GM23338 (cell line): Measurements from ENCODE around the gene TEX26. TPM values are rescaled to one million over a fixed set of nuclear protein-coding genes. Genes with fewer than 3 reads are reported as not detected.

ENCODE experiments used
- ATAC-seq: fragments of 200-7000 bp; cut with Tn5 transposase; 3 replicates; pipeline ENCODE4 v1.9.1; 2020
- DNase-seq: peaks from one replicate; pipeline ENCODE4 v3.0.0-alpha.2; 2015; ENCODE audit warnings: low spot score
- H2AFZ ChIP-seq: fragments of 200-600 bp; sonication (generic); 2 replicates; pipeline ENCODE4 v1.8.0; 2016; ENCODE audit warnings: antibody characterized with exemption, mild to moderate bottlenecking, moderate library complexity
- H3F3A ChIP-seq: fragments of 200-600 bp; sonication (generic); replicated peaks from 2 replicates; pipeline ENCODE4 v1.8.0; 2017; ENCODE audit warnings: antibody characterized with exemption, mixed run types, low read depth
- H3K27ac ChIP-seq: fragments of 200-600 bp; sonication (generic); 2 replicates; pipeline ENCODE4 v1.6.1; 2016; ENCODE audit warnings: low read depth
- H3K27me3 ChIP-seq: fragments of 200-600 bp; sonication (generic); 2 replicates; pipeline ENCODE4 v1.8.0; 2016; ENCODE audit warnings: mild to moderate bottlenecking, mixed run types, moderate library complexity; ENCODE audit not compliant: insufficient read depth
- H3K36me3 ChIP-seq: fragments of 200-600 bp; sonication (generic); 2 replicates; pipeline ENCODE4 v1.8.0; 2016; ENCODE audit warnings: mild to moderate bottlenecking; ENCODE audit not compliant: insufficient read depth
- H3K4me1 ChIP-seq: fragments of 200-600 bp; sonication (generic); 2 replicates; pipeline ENCODE4 v1.8.0; 2016; ENCODE audit warnings: mild to moderate bottlenecking, moderate library complexity; ENCODE audit not compliant: insufficient read depth
- H3K4me2 ChIP-seq: fragments of 200-600 bp; sonication (generic); 2 replicates; pipeline ENCODE4 v1.7.1; 2017; ENCODE audit warnings: mixed run types
- H3K4me3 ChIP-seq: fragments of 200-600 bp; sonication (generic); 2 replicates; pipeline ENCODE4 v1.6.1; 2016; ENCODE audit warnings: mixed run types
- H3K79me2 ChIP-seq: fragments of 200-600 bp; sonication (generic); replicated peaks from 2 replicates; pipeline ENCODE4 v1.8.0; 2017; ENCODE audit warnings: mild to moderate bottlenecking; ENCODE audit not compliant: insufficient read depth
- H3K9me2 ChIP-seq: fragments of 200-600 bp; sonication (generic); 2 replicates; pipeline ENCODE4 v1.8.0; 2017; ENCODE audit not compliant: insufficient read depth
- H4K20me1 ChIP-seq: fragments of 200-600 bp; sonication (generic); replicated peaks from 2 replicates; pipeline ENCODE4 v1.8.0; 2017; ENCODE audit warnings: mild to moderate bottlenecking; ENCODE audit not compliant: insufficient read depth
- H3K27ac Mint-ChIP-seq: 2 replicates; pipeline ENCODE4 v1.8.0; 2020; ENCODE audit warnings: inconsistent platforms, mild to moderate bottlenecking, moderate library complexity, mixed read lengths
- H3K27me3 Mint-ChIP-seq: 3 replicates; pipeline ENCODE4 v1.8.0; 2022; ENCODE audit warnings: low read depth, mild to moderate bottlenecking, moderate library complexity, mixed read lengths, inconsistent platforms; ENCODE audit not compliant: insufficient read depth, poor library complexity
- H3K36me3 Mint-ChIP-seq: 3 replicates; pipeline ENCODE4 v1.8.0; 2021; ENCODE audit warnings: low read depth, mild to moderate bottlenecking, inconsistent platforms, moderate library complexity, mixed read lengths
- H3K4me1 Mint-ChIP-seq: 3 replicates; pipeline ENCODE4 v1.8.0; 2020; ENCODE audit warnings: mild to moderate bottlenecking, inconsistent platforms, mixed read lengths
- H3K4me3 Mint-ChIP-seq: 3 replicates; pipeline ENCODE4 v1.8.0; 2021; ENCODE audit warnings: moderate library complexity, mild to moderate bottlenecking, inconsistent platforms, mixed read lengths
- H3K9me3 Mint-ChIP-seq: 3 replicates; pipeline ENCODE4 v1.8.0; 2020; ENCODE audit warnings: moderate library complexity, mild to moderate bottlenecking, inconsistent platforms, mixed read lengths
- CREB1 ChIP-seq: fragments of 250-450 bp; sonication (Bioruptor Pico); IDR thresholded peaks from 2 replicates; pipeline ENCODE4 v1.5.0; 2020; ENCODE audit warnings: low read depth, mild to moderate bottlenecking, moderate library complexity
- CTCF ChIP-seq, 2 experiments: fragments of 200-600 bp in 1 of 2; sonication (generic) in 1 of 2; conservative IDR thresholded peaks; 2 replicates each; pipeline versions ENCODE4 v1.5.1 to v1.6.1; 2016 to 2017; ENCODE audit warnings: antibody characterized with exemption in 2 of 2, low read depth in 2 of 2, mild to moderate bottlenecking in 2 of 2, moderate library complexity in 1 of 2
- EZH2phosphoT487 ChIP-seq: fragments of 200-600 bp; sonication (generic); IDR thresholded peaks from one replicate; pipeline ENCODE4 v1.8.1; 2018; ENCODE audit warnings: antibody characterized with exemption; ENCODE audit not compliant: unreplicated experiment
- NANOG ChIP-seq: IDR thresholded peaks from 2 replicates; pipeline ENCODE4 v1.6.1; 2016; ENCODE audit warnings: antibody characterized with exemption, borderline replicate concordance
- POLR2AphosphoS5 ChIP-seq: IDR thresholded peaks from 2 replicates; pipeline ENCODE4 v1.6.1; 2016; ENCODE audit warnings: antibody characterized with exemption, low read depth
- STAT1 ChIP-seq: IDR thresholded peaks from one replicate; pipeline ENCODE4 v1.6.1; 2016; ENCODE audit warnings: antibody characterized with exemption; ENCODE audit not compliant: unreplicated experiment
- ZNF114 ChIP-seq: fragments of 250-450 bp; sonication (Bioruptor Pico); IDR thresholded peaks from 2 replicates; pipeline ENCODE4 v1.5.0; 2020; ENCODE audit warnings: mild to moderate bottlenecking, moderate library complexity
- ZNF331 ChIP-seq: fragments of 250-450 bp; sonication (Bioruptor Pico); IDR thresholded peaks from 2 replicates; pipeline ENCODE4 v1.5.0; 2020; ENCODE audit warnings: low read depth, mild to moderate bottlenecking, moderate library complexity
- ZNF462 ChIP-seq: fragments of 250-450 bp; sonication (Bioruptor Pico); IDR thresholded peaks from 2 replicates; pipeline ENCODE4 v1.5.0; 2020; ENCODE audit warnings: mild to moderate bottlenecking, moderate library complexity
- polyA plus RNA-seq: library from polyadenylated mRNA; unstranded; fragments of >200 nt; fragmentation: Nextera tagmentation; extraction: Ambion mirVana; gene quantifications from 2 replicates; pipeline ENCODE4 v1.2.1, GENCODE V29; 2016
- total RNA-seq: library from RNA; depleted of rRNA; stranded (reverse); fragments of >200 nt; shearing (Covaris generic); gene quantifications from 2 replicates; pipeline ENCODE4 v1.2.3, GENCODE V29; 2014
- TF ChIP-seq, protein P1 (sequence below): IDR thresholded peaks from one replicate; pipeline ENCODE4 v1.6.1; 2018; ENCODE audit warnings: antibody characterized with exemption; ENCODE audit not compliant: unreplicated experiment

TEX26 gene
- total and polyA plus RNA-seq, 2 experiments from 2014 or later: not detected

GRCh38 chr13:30928978-30929377 lies 3.5 kb upstream of the TEX26 start:
- no peak overlapping the region for H3K4me3 Mint-ChIP-seq
- Histone ChIP-seq H3K27ac (no peak overlapping the region), H3K27me3 (peaks cover 27% of the 10 kb centered on the region), H3K4me3 (no peak overlapping the region), H3K4me1 (peaks cover 4% of the 10 kb centered on the region; the same call in 1 of the 2 replicates), H2AFZ (0 out of 2 replicates have a peak overlapping the region, but pooled peaks have one; percentile 20), H4K20me1 (no peaks in the 10 kb centered on the region), H3F3A (no peaks in the 10 kb centered on the region), H3K79me2 (no peaks in the 10 kb centered on the region), H3K4me2 (no peak overlapping the region), H3K36me3 (no peaks in the 10 kb centered on the region), H3K9me2 (no peaks in the 10 kb centered on the region)
- no peaks in the 10 kb centered on the region; the same call in 2 of the 3 replicates for H3K9me3 Mint-ChIP-seq
- H3K27ac Mint-ChIP-seq: no peak overlapping the region
- DNase-seq (no peak), ATAC-seq (no peak)
- peaks cover 7% of the 10 kb centered on the region for H3K27me3 Mint-ChIP-seq
- H3K36me3 Mint-ChIP-seq: no peaks in the 10 kb centered on the region
- H3K4me1 Mint-ChIP-seq: peaks cover 23% of the 10 kb centered on the region
- TF ChIP-seq NANOG (no peak), ZNF331 (no peak), CREB1 (CRISPR knock-in tag) (no peak), STAT1 (no peak), CTCF (conservative IDR thresholded peaks at IDR 0.05; ENCODE audit: low read depth in 2 of 2) (no peak), ZNF462 (CRISPR knock-in tag) (no peak), EZH2phosphoT487 (no peak), ZNF114 (CRISPR knock-in tag) (no peak), POLR2AphosphoS5 (no peak)
- TF ChIP-seq, protein P1, sequence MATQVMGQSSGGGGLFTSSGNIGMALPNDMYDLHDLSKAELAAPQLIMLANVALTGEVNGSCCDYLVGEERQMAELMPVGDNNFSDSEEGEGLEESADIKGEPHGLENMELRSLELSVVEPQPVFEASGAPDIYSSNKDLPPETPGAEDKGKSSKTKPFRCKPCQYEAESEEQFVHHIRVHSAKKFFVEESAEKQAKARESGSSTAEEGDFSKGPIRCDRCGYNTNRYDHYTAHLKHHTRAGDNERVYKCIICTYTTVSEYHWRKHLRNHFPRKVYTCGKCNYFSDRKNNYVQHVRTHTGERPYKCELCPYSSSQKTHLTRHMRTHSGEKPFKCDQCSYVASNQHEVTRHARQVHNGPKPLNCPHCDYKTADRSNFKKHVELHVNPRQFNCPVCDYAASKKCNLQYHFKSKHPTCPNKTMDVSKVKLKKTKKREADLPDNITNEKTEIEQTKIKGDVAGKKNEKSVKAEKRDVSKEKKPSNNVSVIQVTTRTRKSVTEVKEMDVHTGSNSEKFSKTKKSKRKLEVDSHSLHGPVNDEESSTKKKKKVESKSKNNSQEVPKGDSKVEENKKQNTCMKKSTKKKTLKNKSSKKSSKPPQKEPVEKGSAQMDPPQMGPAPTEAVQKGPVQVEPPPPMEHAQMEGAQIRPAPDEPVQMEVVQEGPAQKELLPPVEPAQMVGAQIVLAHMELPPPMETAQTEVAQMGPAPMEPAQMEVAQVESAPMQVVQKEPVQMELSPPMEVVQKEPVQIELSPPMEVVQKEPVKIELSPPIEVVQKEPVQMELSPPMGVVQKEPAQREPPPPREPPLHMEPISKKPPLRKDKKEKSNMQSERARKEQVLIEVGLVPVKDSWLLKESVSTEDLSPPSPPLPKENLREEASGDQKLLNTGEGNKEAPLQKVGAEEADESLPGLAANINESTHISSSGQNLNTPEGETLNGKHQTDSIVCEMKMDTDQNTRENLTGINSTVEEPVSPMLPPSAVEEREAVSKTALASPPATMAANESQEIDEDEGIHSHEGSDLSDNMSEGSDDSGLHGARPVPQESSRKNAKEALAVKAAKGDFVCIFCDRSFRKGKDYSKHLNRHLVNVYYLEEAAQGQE: no peak
